A549 (cell line): Measurements from ENCODE around the gene NRXN3.

ENCODE experiments used
- RAD21 ChIP-seq, 2 experiments: fragments of >200 bp in 1 of 2; sonication (Bioruptor Twin) in 1 of 2; formaldehyde crosslinking in 1 of 2; IDR thresholded peaks in 1 of 2; conservative IDR thresholded peaks in 1 of 2; 2 replicates in 1 of 2; 3 replicates in 1 of 2; pipeline ENCODE4 v1.6.1; 2012 to 2018; ENCODE audit warnings: inconsistent platforms in 1 of 2
- REST ChIP-seq: fragments of 200-600 bp; sonication (generic); IDR thresholded peaks from 2 replicates; pipeline ENCODE4 v1.6.1; 2016; ENCODE audit warnings: antibody characterized with exemption, mild to moderate bottlenecking, moderate library complexity
- USF2 ChIP-seq: fragments of 450-650 bp; IDR thresholded peaks from 2 replicates; pipeline ENCODE4 v1.6.1; 2014; ENCODE audit warnings: antibody characterized with exemption
- TF ChIP-seq, protein P1 (sequence below): fragments of >200 bp; sonication (Bioruptor Twin); formaldehyde crosslinking; IDR thresholded peaks from 3 replicates; pipeline ENCODE4 v1.5.1; 2016

GRCh38 chr14:78875049-78875448 is 704.9 kb downstream of the NRXN3 start:
- no peak for TF ChIP-seq RAD21 (conservative IDR thresholded peaks at IDR 0.05 in 1 of 2, IDR thresholded peaks at IDR 0.05 in 1 of 2)
- no peak for TF ChIP-seq REST
- TF ChIP-seq, protein P1, sequence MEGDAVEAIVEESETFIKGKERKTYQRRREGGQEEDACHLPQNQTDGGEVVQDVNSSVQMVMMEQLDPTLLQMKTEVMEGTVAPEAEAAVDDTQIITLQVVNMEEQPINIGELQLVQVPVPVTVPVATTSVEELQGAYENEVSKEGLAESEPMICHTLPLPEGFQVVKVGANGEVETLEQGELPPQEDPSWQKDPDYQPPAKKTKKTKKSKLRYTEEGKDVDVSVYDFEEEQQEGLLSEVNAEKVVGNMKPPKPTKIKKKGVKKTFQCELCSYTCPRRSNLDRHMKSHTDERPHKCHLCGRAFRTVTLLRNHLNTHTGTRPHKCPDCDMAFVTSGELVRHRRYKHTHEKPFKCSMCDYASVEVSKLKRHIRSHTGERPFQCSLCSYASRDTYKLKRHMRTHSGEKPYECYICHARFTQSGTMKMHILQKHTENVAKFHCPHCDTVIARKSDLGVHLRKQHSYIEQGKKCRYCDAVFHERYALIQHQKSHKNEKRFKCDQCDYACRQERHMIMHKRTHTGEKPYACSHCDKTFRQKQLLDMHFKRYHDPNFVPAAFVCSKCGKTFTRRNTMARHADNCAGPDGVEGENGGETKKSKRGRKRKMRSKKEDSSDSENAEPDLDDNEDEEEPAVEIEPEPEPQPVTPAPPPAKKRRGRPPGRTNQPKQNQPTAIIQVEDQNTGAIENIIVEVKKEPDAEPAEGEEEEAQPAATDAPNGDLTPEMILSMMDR, result no peak
- no peak for TF ChIP-seq USF2
